Ovary (tissue), 9 donors: ENCODE data around the gene ZNF775. TPM values are rescaled to one million over a fixed set of nuclear protein-coding genes. Genes with fewer than 3 reads are reported as not detected.
A peak's percentile ranks its signal among the peaks of the same experiment; 100 is the strongest.

ENCODE experiments used
- DNase-seq, 5 donors: peaks; one replicate each; pipeline ENCODE4 v3.0.0-alpha.2; 2019 to 2020
- H3K27ac ChIP-seq, 2 donors: fragments of 200-600 bp; one replicate each; pipeline versions ENCODE4 v1.5.1 to v1.8.0; 2019 to 2022
- H3K27me3 ChIP-seq: fragments of 200-600 bp; one replicate; pipeline ENCODE4 v1.8.0; 2022
- H3K36me3 ChIP-seq: fragments of 200-600 bp; sonication (generic); one replicate; pipeline ENCODE4 v1.5.1; 2019
- H3K4me1 ChIP-seq: one replicate; pipeline ENCODE4 v1.8.1; 2013; ENCODE audit warnings: mild to moderate bottlenecking, moderate library complexity; ENCODE audit not compliant: insufficient read depth
- H3K4me3 ChIP-seq: fragments of 200-600 bp; sonication (generic); one replicate; pipeline ENCODE4 v1.5.1; 2017
- H3K9me3 ChIP-seq, 2 donors: fragments of 200-600 bp in 1 of 2; sonication (generic) in 1 of 2; one replicate each; pipeline versions ENCODE4 v1.5.1 to v1.8.1; 2013 to 2019; ENCODE audit warnings: mild to moderate bottlenecking in 1 of 2, moderate library complexity in 1 of 2
- CTCF ChIP-seq, 3 donors: fragments of 450-650 bp in 2 of 3; fragments of 200-600 bp in 1 of 3; IDR thresholded peaks; one replicate each; pipeline versions ENCODE4 v1.5.1 to v1.8.0; 2016 to 2022; ENCODE audit warnings: antibody characterized with exemption in 3 of 3, mild to moderate bottlenecking in 1 of 3
- EP300 ChIP-seq: sonication (generic); formaldehyde crosslinking; IDR thresholded peaks from one replicate; pipeline ENCODE4 v1.6.1; 2017; ENCODE audit warnings: antibody characterized with exemption
- POLR2A ChIP-seq: fragments of 450-650 bp; IDR thresholded peaks from one replicate; pipeline ENCODE4 v1.6.1; 2017; ENCODE audit warnings: antibody characterized with exemption, mild to moderate bottlenecking, moderate library complexity
- WGBS, 3 donors: extraction: QIAGEN DNeasy Blood & Tissue Kit in 1 of 3; methylation state at CpG; one replicate each; pipeline versions ENCODE4 v1.1.5 to v1.1.7; 2013 to 2017; 5-methylcytosine and 5-hydroxymethylcytosine counted together
- intact Hi-C, 4 donors: fragments of 100-400 bp; cut with DNase I; formaldehyde crosslinking; loops; one replicate each; pipeline versions ENCODE4 v1.11.0 to v1.15.1; 2022 to 2023
- polyA plus RNA-seq, 2 donors: library from polyadenylated mRNA; stranded (reverse); fragments of 200-250 nt in 1 of 2; fragments of 350-450 nt in 1 of 2; fragmentation: Illumina TruSeq in 1 of 2; extraction: RNeasy Lipid Tissue Mini Kit (QIAGEN cat#74804) in 1 of 2; gene quantifications; one replicate each; pipeline ENCODE4 v1.2.3, GENCODE V29; 2013 to 2014
- total RNA-seq, 7 donors: library from RNA; depleted of rRNA in 2 of 7; stranded (reverse); fragments of >200 nt in 2 of 7; fragmentation: NEBNext Ultra II Directional in 3 of 7; extraction: Animal tissue kit (Norgen Biotek cat#: 25700) in 3 of 7; gene quantifications; one replicate each; pipeline versions ENCODE4 v1.1.0 to v1.2.4, GENCODE V29; 2016 to 2023
- donor health status: DM: no; HTN: no; CAD: no; lungs with moderate emphysema.
- donor health status: DM: no; HTN: no; CAD: no.
- donor health status: Bipolar disorder and iron deficiency.
- donor health status: DM: yes; HTN: yes; CAD: no.
- donor health status: DM: no; HTN: no; CAD: no.
- donor health status: DM: yes; HTN: yes; CAD: no.

Gene ZNF775
- total and polyA plus RNA-seq, 9 donors, result 0.28 to 13.9 (median 10.9) TPM

DNA sequence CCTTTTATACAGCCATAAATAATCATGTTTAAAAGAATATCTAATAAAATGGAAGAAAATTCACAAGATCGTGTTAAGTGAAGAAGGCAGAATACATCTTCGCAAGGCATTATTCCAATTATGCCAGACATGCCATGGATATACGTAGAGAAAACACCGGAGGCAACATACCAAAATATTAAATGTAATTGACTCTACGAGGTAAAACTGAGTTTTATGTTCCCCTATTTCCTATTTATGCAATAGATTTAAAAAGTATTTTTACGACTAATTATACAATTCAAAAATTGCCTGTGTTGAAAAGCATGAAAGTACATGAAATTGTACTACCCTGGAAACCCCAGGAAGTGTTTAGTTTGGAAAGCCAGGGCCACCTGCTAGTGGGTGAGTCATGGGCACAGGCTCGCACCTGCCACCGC lies 11.4 kb upstream of the ZNF775 start:
- Histone ChIP-seq H3K9me3 (no peaks in the 10 kb centered on the region), H3K4me3 (peak overlapping the region; percentile 88), H3K27ac (peak overlapping the region; percentile 85 to 95), H3K27me3 (no peaks in the 10 kb centered on the region), H3K36me3 (no peaks in the 10 kb centered on the region), H3K4me1 (peaks cover 6% of the 10 kb centered on the region)
- 46 to 51% (median 50%) methylated on average over 8 of the region's 8 CpGs for WGBS, 3 donors
- no peak for DNase-seq
- TF ChIP-seq CTCF (IDR thresholded peaks at IDR 0.05), result no peak
- no peak for TF ChIP-seq EP300
- no peak for TF ChIP-seq POLR2A
- intact Hi-C loops, result loop anchor here in 1 of 4 donors (5.0 kb wide), 1 partner anchor 495 kb away; the partner anchor contains the start of gene ATP6V0E2

- no peak for TF ChIP-seq EP300
- peak in 1 of 3 donors; percentile 4 for TF ChIP-seq CTCF (IDR thresholded peaks at IDR 0.05)
- TF ChIP-seq POLR2A, result peak; percentile 78
- Histone ChIP-seq H3K27ac (peak within 1 kb of the TSS; percentile 85 to 95), H3K9me3 (no peaks in the 10 kb centered on the region), H3K4me1 (peaks cover 6% of the 10 kb centered on the region), H3K4me3 (peak within 1 kb of the TSS; percentile 88), H3K36me3 (no peaks in the 10 kb centered on the region), H3K27me3 (no peaks in the 10 kb centered on the region)
- DNase-seq, result peak; percentile 90 to 94 (median 93)
- 1 to 2% (median 1%) methylated on average over 43 to 85 of the region's 85 CpGs for WGBS, 3 donors
- intact Hi-C loops, result loop anchor here in 1 of 4 donors (5.0 kb wide), 1 partner anchor 496 kb away; the partner anchor contains the start of gene ATP6V0E2
Observed at GRCh38 chr7:150368096-150368883, 10.8 kb upstream of the ZNF775 start, which contains the start of gene REPIN1. TSS of gene REPIN1 (plus strand) at chr7:150368822. CDS start at chr7:150369712, 890 bp downstream.

DNA sequence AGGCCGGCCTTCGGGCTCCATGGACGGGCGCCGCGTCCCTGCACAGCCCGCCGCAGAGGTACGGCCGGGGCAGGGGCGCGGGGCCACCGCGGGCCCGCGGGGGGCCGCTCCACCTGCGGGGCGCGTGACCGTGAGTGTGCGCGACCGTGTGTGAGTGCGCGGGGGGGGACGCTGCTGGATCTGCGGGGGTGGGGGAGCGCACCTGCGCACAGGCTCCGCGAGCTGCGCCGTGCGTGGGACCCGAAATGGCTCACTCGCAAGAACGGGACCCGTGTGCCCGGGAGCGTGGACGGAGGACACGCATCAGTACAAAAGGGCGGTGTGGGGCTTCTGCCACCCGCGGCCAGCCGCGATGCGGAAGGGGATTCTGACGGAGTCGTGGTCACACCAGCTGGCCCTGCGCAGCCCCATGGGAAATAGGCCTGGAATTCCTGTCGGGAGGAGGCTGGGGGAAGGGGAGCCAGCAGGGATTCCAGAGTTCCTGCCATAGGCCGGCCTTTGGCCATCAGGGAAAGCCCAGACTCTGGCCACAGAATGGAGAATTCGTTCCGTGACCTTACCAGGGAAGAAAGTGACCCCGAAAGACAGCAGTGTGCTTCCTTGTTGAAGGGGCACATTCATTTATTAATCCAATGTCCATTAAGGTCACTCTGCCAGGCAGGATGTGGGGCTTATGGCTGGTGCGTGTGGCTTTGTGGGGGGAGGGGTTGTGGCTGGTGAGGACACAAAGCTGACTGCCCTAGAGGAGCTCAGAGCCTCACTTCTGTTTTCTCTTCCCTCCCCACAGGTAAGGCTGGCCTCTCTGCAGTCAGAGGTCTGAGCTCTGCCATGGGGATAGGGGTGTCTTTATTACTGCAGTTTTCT lies 10.0 kb upstream of the ZNF775 start:
- intact Hi-C loops, result loop anchor here in 1 of 4 donors (5.0 kb wide), 1 partner anchor 497 kb away; the partner anchor contains the start of gene ATP6V0E2
- Histone ChIP-seq H3K4me3 (peak overlapping the region; percentile 88), H3K4me1 (peaks cover 6% of the 10 kb centered on the region), H3K27me3 (no peaks in the 10 kb centered on the region), H3K36me3 (no peaks in the 10 kb centered on the region), H3K9me3 (no peaks in the 10 kb centered on the region), H3K27ac (peak overlapping the region; percentile 85 to 95)
- DNase-seq, result peak; percentile 52 to 72 (median 68)
- WGBS, 3 donors, result 0 to 2% (median 1%) methylated on average over 8 to 58 of the region's 58 CpGs
- TF ChIP-seq EP300, result no peak
- no peak for TF ChIP-seq CTCF (IDR thresholded peaks at IDR 0.05)
- no peak for TF ChIP-seq POLR2A
